HepG2 (cell line): ENCODE measurements around the gene ADIPOR2. TPM values are rescaled to one million over a fixed set of nuclear protein-coding genes. Genes with fewer than 3 reads are reported as not detected.

ENCODE experiments used
- DR1 ChIP-seq: sonication (generic); formaldehyde crosslinking; IDR thresholded peaks from 2 replicates; pipeline ENCODE4 v1.8.0; 2021; ENCODE audit warnings: mild to moderate bottlenecking, missing genetic modification reagents, inconsistent platforms
- EZH2 ChIP-seq: conservative IDR thresholded peaks from 2 replicates; pipeline ENCODE4 v1.6.1; 2012; ENCODE audit warnings: mild to moderate bottlenecking, low read depth, low read length, moderate library complexity
- HCFC1 ChIP-seq: fragments of 150-350 bp; IDR thresholded peaks from 2 replicates; pipeline ENCODE4 v1.6.1; 2014; ENCODE audit warnings: low read depth, low read length
- KLF13 ChIP-seq: sonication (generic); formaldehyde crosslinking; IDR thresholded peaks from 2 replicates; pipeline ENCODE4 v1.4.0; 2020; ENCODE audit warnings: mild to moderate bottlenecking, missing genetic modification reagents
- PAWR ChIP-seq: sonication (generic); formaldehyde crosslinking; IDR thresholded peaks from 2 replicates; pipeline ENCODE4 v1.4.0; 2020; ENCODE audit warnings: missing genetic modification reagents, mild to moderate bottlenecking, borderline replicate concordance
- RBM22 ChIP-seq: fragments of 200-400 bp; formaldehyde crosslinking; optimal IDR thresholded peaks from 2 replicates; pipeline ENCODE3; 2017; ENCODE audit warnings: mild to moderate bottlenecking, low read length, moderate library complexity
- TAF1 ChIP-seq: sonication (generic); formaldehyde crosslinking; IDR thresholded peaks from 2 replicates; pipeline ENCODE4 v1.4.0; 2020; ENCODE audit warnings: missing genetic modification reagents
- TBP ChIP-seq: sonication (generic); formaldehyde crosslinking; IDR thresholded peaks from 2 replicates; pipeline ENCODE4 v1.5.0; 2020; ENCODE audit warnings: missing genetic modification reagents
- TBX3 ChIP-seq: fragments of 450-650 bp; IDR thresholded peaks from 2 replicates; pipeline ENCODE4 v1.6.1; 2017; ENCODE audit warnings: antibody characterized with exemption, mild to moderate bottlenecking, inconsistent platforms, borderline replicate concordance
- ZNF33A ChIP-seq: sonication (generic); formaldehyde crosslinking; IDR thresholded peaks from 2 replicates; pipeline ENCODE4 v1.5.1; 2020; ENCODE audit warnings: missing genetic modification reagents, mild to moderate bottlenecking, moderate library complexity, borderline replicate concordance
- polyA plus RNA-seq, 8 experiments: library from polyadenylated mRNA; depleted of rRNA in 3 of 8; stranded (reverse) in 7 of 8; unstranded in 1 of 8; fragments of >200 nt; fragmentation: Illumina TruSeq in 4 of 8; extraction: Trizol in 4 of 8; gene quantifications; 2 replicates each; pipeline versions ENCODE4 v1.2.1 to v1.2.3, GENCODE V29; 2011 to 2016; ENCODE audit warnings: low read depth in 4 of 8, missing spikeins in 1 of 8, mixed read lengths in 1 of 8; ENCODE audit not compliant: insufficient read depth in 1 of 8
- total RNA-seq, 5 experiments: library from RNA; depleted of rRNA; stranded (reverse); fragments of >200 nt; fragmentation: Illumina TruSeq; extraction: Trizol; gene quantifications; 2 replicates each; pipeline ENCODE4 v1.2.3, GENCODE V29; 2016; ENCODE audit warnings: low read depth in 1 of 5
- TF ChIP-seq, protein P1 (sequence below): sonication (generic); formaldehyde crosslinking; IDR thresholded peaks from 2 replicates; pipeline ENCODE4 v1.5.1; 2020; ENCODE audit warnings: mild to moderate bottlenecking, missing genetic modification reagents, moderate library complexity
- TF ChIP-seq, protein P2 (sequence below): sonication (generic); formaldehyde crosslinking; IDR thresholded peaks from 2 replicates; pipeline ENCODE4 v1.5.0; 2020; ENCODE audit warnings: missing genetic modification reagents
- TF ChIP-seq, protein P3 (sequence below): IDR thresholded peaks from 2 replicates; pipeline ENCODE4 v1.6.1; 2016; ENCODE audit warnings: low read depth, control low read depth
- TF ChIP-seq, protein P4 (sequence below): sonication (generic); formaldehyde crosslinking; IDR thresholded peaks from 2 replicates; pipeline ENCODE4 v1.4.0; 2020; ENCODE audit warnings: missing genetic modification reagents, borderline replicate concordance

The ADIPOR2 gene
- total and polyA plus RNA-seq, 2 of the 13 experiments (the other 11 are each of a cell fraction or from before 2014, with no cell fraction given): 35.2 to 52.2 TPM

DNA sequence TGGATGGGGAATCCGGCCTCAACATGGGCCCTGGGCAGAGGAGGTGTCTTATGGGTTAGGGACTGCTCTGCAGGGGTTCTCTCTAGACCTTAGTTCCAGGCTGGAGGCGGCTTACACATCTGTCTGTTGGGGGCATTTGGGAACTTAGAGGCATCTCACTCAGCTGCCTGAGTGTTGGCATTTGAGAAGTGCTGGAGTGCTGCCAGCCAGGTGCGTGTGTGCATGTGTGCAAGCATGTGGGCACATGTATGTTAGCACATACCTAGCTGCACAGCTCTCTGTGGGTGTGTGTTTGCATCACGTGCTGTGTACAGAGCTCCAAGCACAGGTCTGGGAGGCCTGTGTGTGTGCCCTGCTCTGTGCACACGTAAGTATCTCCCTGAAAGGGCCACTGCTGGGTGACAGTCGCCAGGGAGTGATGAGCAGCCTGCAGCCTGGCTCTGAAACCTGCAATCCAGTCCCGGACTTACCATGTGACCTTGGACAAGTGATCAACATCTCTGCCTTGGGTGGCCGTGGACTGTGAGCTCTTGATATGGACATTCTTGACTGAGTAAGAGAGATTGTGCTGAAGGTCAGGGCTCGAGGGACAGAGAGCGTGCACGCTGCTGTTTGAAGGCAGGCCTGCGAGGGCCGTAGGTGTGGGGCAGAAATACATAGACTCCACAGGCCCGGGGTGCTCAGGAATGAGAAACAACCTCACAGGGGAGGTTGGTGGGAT lies 134.7 kb downstream of the ADIPOR2 start (continued):
- TF ChIP-seq, protein P1, sequence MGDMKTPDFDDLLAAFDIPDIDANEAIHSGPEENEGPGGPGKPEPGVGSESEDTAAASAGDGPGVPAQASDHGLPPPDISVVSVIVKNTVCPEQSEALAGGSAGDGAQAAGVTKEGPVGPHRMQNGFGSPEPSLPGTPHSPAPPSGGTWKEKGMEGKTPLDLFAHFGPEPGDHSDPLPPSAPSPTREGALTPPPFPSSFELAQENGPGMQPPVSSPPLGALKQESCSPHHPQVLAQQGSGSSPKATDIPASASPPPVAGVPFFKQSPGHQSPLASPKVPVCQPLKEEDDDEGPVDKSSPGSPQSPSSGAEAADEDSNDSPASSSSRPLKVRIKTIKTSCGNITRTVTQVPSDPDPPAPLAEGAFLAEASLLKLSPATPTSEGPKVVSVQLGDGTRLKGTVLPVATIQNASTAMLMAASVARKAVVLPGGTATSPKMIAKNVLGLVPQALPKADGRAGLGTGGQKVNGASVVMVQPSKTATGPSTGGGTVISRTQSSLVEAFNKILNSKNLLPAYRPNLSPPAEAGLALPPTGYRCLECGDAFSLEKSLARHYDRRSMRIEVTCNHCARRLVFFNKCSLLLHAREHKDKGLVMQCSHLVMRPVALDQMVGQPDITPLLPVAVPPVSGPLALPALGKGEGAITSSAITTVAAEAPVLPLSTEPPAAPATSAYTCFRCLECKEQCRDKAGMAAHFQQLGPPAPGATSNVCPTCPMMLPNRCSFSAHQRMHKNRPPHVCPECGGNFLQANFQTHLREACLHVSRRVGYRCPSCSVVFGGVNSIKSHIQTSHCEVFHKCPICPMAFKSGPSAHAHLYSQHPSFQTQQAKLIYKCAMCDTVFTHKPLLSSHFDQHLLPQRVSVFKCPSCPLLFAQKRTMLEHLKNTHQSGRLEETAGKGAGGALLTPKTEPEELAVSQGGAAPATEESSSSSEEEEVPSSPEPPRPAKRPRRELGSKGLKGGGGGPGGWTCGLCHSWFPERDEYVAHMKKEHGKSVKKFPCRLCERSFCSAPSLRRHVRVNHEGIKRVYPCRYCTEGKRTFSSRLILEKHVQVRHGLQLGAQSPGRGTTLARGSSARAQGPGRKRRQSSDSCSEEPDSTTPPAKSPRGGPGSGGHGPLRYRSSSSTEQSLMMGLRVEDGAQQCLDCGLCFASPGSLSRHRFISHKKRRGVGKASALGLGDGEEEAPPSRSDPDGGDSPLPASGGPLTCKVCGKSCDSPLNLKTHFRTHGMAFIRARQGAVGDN (CRISPR knock-in tag): peak; percentile 88
- no peak for TF ChIP-seq KLF13 (CRISPR knock-in tag)
- TF ChIP-seq, protein P2, sequence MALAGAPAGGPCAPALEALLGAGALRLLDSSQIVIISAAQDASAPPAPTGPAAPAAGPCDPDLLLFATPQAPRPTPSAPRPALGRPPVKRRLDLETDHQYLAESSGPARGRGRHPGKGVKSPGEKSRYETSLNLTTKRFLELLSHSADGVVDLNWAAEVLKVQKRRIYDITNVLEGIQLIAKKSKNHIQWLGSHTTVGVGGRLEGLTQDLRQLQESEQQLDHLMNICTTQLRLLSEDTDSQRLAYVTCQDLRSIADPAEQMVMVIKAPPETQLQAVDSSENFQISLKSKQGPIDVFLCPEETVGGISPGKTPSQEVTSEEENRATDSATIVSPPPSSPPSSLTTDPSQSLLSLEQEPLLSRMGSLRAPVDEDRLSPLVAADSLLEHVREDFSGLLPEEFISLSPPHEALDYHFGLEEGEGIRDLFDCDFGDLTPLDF (CRISPR knock-in tag): no peak
- no peak for TF ChIP-seq HCFC1
- TF ChIP-seq PAWR (CRISPR knock-in tag): no peak
- TF ChIP-seq RBM22: no peak
- no peak for TF ChIP-seq EZH2
- no peak for TF ChIP-seq TBP
- no peak for TF ChIP-seq ZNF33A (CRISPR knock-in tag)
- no peak for TF ChIP-seq DR1 (CRISPR knock-in tag)
- TF ChIP-seq, protein P3, sequence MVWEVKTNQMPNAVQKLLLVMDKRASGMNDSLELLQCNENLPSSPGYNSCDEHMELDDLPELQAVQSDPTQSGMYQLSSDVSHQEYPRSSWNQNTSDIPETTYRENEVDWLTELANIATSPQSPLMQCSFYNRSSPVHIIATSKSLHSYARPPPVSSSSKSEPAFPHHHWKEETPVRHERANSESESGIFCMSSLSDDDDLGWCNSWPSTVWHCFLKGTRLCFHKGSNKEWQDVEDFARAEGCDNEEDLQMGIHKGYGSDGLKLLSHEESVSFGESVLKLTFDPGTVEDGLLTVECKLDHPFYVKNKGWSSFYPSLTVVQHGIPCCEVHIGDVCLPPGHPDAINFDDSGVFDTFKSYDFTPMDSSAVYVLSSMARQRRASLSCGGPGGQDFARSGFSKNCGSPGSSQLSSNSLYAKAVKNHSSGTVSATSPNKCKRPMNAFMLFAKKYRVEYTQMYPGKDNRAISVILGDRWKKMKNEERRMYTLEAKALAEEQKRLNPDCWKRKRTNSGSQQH (CRISPR knock-in tag): no peak; the same call in 1 of the 2 replicates
- TF ChIP-seq TBX3: no peak
- TF ChIP-seq, protein P4, sequence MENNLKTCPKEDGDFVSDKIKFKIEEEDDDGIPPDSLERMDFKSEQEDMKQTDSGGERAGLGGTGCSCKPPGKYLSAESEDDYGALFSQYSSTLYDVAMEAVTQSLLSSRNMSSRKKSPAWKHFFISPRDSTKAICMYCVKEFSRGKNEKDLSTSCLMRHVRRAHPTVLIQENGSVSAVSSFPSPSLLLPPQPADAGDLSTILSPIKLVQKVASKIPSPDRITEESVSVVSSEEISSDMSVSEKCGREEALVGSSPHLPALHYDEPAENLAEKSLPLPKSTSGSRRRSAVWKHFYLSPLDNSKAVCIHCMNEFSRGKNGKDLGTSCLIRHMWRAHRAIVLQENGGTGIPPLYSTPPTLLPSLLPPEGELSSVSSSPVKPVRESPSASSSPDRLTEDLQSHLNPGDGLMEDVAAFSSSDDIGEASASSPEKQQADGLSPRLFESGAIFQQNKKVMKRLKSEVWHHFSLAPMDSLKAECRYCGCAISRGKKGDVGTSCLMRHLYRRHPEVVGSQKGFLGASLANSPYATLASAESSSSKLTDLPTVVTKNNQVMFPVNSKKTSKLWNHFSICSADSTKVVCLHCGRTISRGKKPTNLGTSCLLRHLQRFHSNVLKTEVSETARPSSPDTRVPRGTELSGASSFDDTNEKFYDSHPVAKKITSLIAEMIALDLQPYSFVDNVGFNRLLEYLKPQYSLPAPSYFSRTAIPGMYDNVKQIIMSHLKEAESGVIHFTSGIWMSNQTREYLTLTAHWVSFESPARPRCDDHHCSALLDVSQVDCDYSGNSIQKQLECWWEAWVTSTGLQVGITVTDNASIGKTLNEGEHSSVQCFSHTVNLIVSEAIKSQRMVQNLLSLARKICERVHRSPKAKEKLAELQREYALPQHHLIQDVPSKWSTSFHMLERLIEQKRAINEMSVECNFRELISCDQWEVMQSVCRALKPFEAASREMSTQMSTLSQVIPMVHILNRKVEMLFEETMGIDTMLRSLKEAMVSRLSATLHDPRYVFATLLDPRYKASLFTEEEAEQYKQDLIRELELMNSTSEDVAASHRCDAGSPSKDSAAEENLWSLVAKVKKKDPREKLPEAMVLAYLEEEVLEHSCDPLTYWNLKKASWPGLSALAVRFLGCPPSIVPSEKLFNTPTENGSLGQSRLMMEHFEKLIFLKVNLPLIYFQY: no peak
- TF ChIP-seq TAF1 (CRISPR knock-in tag): no peak
